Measurements from ENCODE around the gene LMO1.

LMO1 gene

DNA sequence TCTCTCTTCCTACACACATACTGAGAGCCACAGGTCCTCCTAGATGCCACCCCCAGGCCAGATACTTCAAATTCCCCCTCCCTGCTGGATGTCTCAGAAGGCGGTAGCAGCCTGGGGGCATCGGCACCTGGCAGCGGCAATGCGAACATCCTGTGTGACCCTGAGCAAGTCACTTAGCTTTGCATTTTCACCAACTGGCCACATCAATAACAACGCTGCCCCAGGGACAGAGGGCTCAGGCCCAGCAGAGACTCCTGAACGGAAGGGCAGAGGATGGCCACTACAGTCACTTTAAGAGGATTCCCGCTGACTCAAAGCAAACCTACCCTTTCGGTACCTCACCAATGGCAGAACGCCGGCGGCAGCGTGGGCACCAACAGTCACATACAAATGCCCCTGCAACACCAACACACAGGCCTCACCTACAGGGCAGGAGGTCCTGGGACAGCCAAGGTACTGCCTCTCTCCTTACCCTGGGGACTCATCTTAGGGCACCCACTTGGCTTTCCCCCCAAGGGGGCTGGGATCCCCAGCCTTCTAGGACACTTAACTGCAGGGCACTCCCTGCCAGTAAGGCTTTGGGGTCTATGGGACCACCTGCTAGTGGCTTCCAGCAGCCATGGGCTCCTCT, 1.6 kb downstream of the LMO1 start:
- no peak overlapping the region for H3K4me2 ChIP-seq (ENCODE audit: low read length)
- H3K9me3 ChIP-seq (ENCODE audit: control insufficient read depth, insufficient read depth, low read length) = no peaks in the 10 kb centered on the region
- H3K4me3 ChIP-seq (ENCODE audit: low read length) = no peak overlapping the region
- no peaks in the 10 kb centered on the region for H3K79me2 ChIP-seq (ENCODE audit: control insufficient read depth, low read length)
- peaks cover 7% of the 10 kb centered on the region; the same call in 1 of the 2 replicates for H3K4me1 ChIP-seq (ENCODE audit: control insufficient read depth, low read length)
- H3K9me2 ChIP-seq (replicated peaks; ENCODE audit: control insufficient read depth, low read length) = no peaks in the 10 kb centered on the region
- H3F3A ChIP-seq (ENCODE audit: control insufficient read depth, insufficient read depth) = no peaks in the 10 kb centered on the region
- no peak for TF ChIP-seq EZH2phosphoT487 (IDR thresholded peaks at IDR 0.05; ENCODE audit: borderline replicate concordance, low read length)
- H3K36me3 ChIP-seq (ENCODE audit: control insufficient read depth, low read length) = no peaks in the 10 kb centered on the region
- H3K27ac ChIP-seq (ENCODE audit: low read depth, low read length) = no peak overlapping the region
- no peaks in the 10 kb centered on the region for H4K20me1 ChIP-seq (ENCODE audit: control insufficient read depth, insufficient read depth, low read depth, low read length)
- peaks cover 44% of the 10 kb centered on the region for H3K27me3 ChIP-seq (ENCODE audit: control insufficient read depth, low read length)

- H3K4me1 ChIP-seq (ENCODE audit: control insufficient read depth, low read length) = peaks cover 7% of the 10 kb centered on the region; the same call in 1 of the 2 replicates
- no peak overlapping the region for H3K4me2 ChIP-seq (ENCODE audit: low read length)
- H3K4me3 ChIP-seq (ENCODE audit: low read length) = no peak overlapping the region
- H3K9me3 ChIP-seq (ENCODE audit: control insufficient read depth, insufficient read depth, low read length) = no peaks in the 10 kb centered on the region
- H4K20me1 ChIP-seq (ENCODE audit: control insufficient read depth, insufficient read depth, low read depth, low read length) = no peaks in the 10 kb centered on the region
- TF ChIP-seq, protein P1, sequence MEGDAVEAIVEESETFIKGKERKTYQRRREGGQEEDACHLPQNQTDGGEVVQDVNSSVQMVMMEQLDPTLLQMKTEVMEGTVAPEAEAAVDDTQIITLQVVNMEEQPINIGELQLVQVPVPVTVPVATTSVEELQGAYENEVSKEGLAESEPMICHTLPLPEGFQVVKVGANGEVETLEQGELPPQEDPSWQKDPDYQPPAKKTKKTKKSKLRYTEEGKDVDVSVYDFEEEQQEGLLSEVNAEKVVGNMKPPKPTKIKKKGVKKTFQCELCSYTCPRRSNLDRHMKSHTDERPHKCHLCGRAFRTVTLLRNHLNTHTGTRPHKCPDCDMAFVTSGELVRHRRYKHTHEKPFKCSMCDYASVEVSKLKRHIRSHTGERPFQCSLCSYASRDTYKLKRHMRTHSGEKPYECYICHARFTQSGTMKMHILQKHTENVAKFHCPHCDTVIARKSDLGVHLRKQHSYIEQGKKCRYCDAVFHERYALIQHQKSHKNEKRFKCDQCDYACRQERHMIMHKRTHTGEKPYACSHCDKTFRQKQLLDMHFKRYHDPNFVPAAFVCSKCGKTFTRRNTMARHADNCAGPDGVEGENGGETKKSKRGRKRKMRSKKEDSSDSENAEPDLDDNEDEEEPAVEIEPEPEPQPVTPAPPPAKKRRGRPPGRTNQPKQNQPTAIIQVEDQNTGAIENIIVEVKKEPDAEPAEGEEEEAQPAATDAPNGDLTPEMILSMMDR (IDR thresholded peaks at IDR 0.05; ENCODE audit: low read depth, low read length, poor library complexity, severe bottlenecking) = no peak
- TF ChIP-seq EZH2phosphoT487 (IDR thresholded peaks at IDR 0.05; ENCODE audit: borderline replicate concordance, low read length) = no peak
- no peaks in the 10 kb centered on the region for H3K36me3 ChIP-seq (ENCODE audit: control insufficient read depth, low read length)
- H3K27ac ChIP-seq (ENCODE audit: low read depth, low read length) = no peak overlapping the region
- H3K79me2 ChIP-seq (ENCODE audit: control insufficient read depth, low read length) = no peaks in the 10 kb centered on the region
- no peaks in the 10 kb centered on the region for H3F3A ChIP-seq (ENCODE audit: control insufficient read depth, insufficient read depth)
- peaks cover 43% of the 10 kb centered on the region for H3K27me3 ChIP-seq (ENCODE audit: control insufficient read depth, low read length)
- H3K9me2 ChIP-seq (replicated peaks; ENCODE audit: control insufficient read depth, low read length) = no peaks in the 10 kb centered on the region
Measured at GRCh38 chr11:8261291-8261690, 2.4 kb downstream of the LMO1 start.

- H3K27ac ChIP-seq (ENCODE audit: low read depth, low read length) = no peak overlapping the region
- no peak overlapping the region for H3K4me2 ChIP-seq (ENCODE audit: low read length)
- H3K79me2 ChIP-seq (ENCODE audit: control insufficient read depth, low read length) = no peaks in the 10 kb centered on the region
- H3K4me1 ChIP-seq (ENCODE audit: control insufficient read depth, low read length) = peaks cover 7% of the 10 kb centered on the region; the same call in 1 of the 2 replicates
- no peaks in the 10 kb centered on the region for H3K9me3 ChIP-seq (ENCODE audit: control insufficient read depth, insufficient read depth, low read length)
- H4K20me1 ChIP-seq (ENCODE audit: control insufficient read depth, insufficient read depth, low read depth, low read length) = no peaks in the 10 kb centered on the region
- H3K9me2 ChIP-seq (replicated peaks; ENCODE audit: control insufficient read depth, low read length) = no peaks in the 10 kb centered on the region
- TF ChIP-seq, protein P1 (IDR thresholded peaks at IDR 0.05; ENCODE audit: low read depth, low read length, poor library complexity, severe bottlenecking) = no peak
- TF ChIP-seq EZH2phosphoT487 (IDR thresholded peaks at IDR 0.05; ENCODE audit: borderline replicate concordance, low read length) = no peak
- H3K36me3 ChIP-seq (ENCODE audit: control insufficient read depth, low read length) = no peaks in the 10 kb centered on the region
- no peaks in the 10 kb centered on the region for H3F3A ChIP-seq (ENCODE audit: control insufficient read depth, insufficient read depth)
- H3K4me3 ChIP-seq (ENCODE audit: low read length) = no peak overlapping the region
- peaks cover 37% of the 10 kb centered on the region for H3K27me3 ChIP-seq (ENCODE audit: control insufficient read depth, low read length)
Measured at GRCh38 chr11:8260202-8260966, 3.3 kb downstream of the LMO1 start.
